Spleen (tissue), 11 donors: ENCODE results near the gene TRIAP1. TPM values are rescaled to one million over a fixed set of nuclear protein-coding genes. Genes with fewer than 3 reads are reported as not detected.

Source experiments
- DNase-seq: peaks from one replicate; pipeline ENCODE4 v3.0.0-alpha.2; 2020
- H3K27ac ChIP-seq, 8 donors: fragments of 200-600 bp; sonication (generic) in 7 of 8; 1 replicate in 4 of 8; 2 replicates in 4 of 8; pipeline versions ENCODE4 v1.5.0 to v1.8.0; 2016 to 2021; ENCODE audit warnings: inconsistent platforms in 4 of 8, mild to moderate bottlenecking in 4 of 8, moderate library complexity in 1 of 8
- H3K27me3 ChIP-seq, 7 donors: fragments of 200-600 bp; sonication (generic) in 6 of 7; replicated peaks in 1 of 7; 1 replicate in 4 of 7; 2 replicates in 3 of 7; pipeline versions ENCODE4 v1.5.0 to v1.8.0; 2016 to 2021; ENCODE audit warnings: inconsistent platforms in 3 of 7, mild to moderate bottlenecking in 1 of 7
- H3K36me3 ChIP-seq, 6 donors: fragments of 200-600 bp; sonication (generic) in 5 of 6; 1 replicate in 4 of 6; 2 replicates in 2 of 6; pipeline versions ENCODE4 v1.5.0 to v1.8.0; 2016 to 2021; ENCODE audit warnings: inconsistent platforms in 2 of 6
- H3K4me1 ChIP-seq, 6 donors: fragments of 200-600 bp; sonication (generic) in 5 of 6; 1 replicate in 3 of 6; 2 replicates in 3 of 6; pipeline versions ENCODE4 v1.5.0 to v1.8.0; 2016 to 2021; ENCODE audit warnings: inconsistent platforms in 3 of 6
- H3K4me3 ChIP-seq, 8 donors: fragments of 200-600 bp; sonication (generic) in 7 of 8; 1 replicate in 4 of 8; 2 replicates in 4 of 8; pipeline versions ENCODE4 v1.5.0 to v1.8.0; 2016 to 2021; ENCODE audit warnings: inconsistent platforms in 4 of 8, mild to moderate bottlenecking in 4 of 8, moderate library complexity in 2 of 8
- H3K9me3 ChIP-seq, 8 donors: fragments of 200-600 bp; sonication (generic) in 7 of 8; 1 replicate in 4 of 8; 2 replicates in 4 of 8; pipeline versions ENCODE4 v1.5.0 to v1.8.0; 2016 to 2021; ENCODE audit warnings: inconsistent platforms in 4 of 8
- POLR2A ChIP-seq, 3 donors: fragments of 450-650 bp; IDR thresholded peaks; one replicate each; pipeline ENCODE4 v1.5.1; 2017; ENCODE audit warnings: antibody characterized with exemption in 3 of 3, mild to moderate bottlenecking in 1 of 3
- POLR2AphosphoS5 ChIP-seq, 3 donors: sonication (generic); formaldehyde crosslinking; IDR thresholded peaks; one replicate each; pipeline ENCODE4 v1.5.1; 2017; ENCODE audit warnings: antibody characterized with exemption in 3 of 3
- WGBS, 5 donors: extraction: QIAGEN DNeasy Blood & Tissue Kit in 3 of 5; methylation state at CpG; one replicate each; pipeline versions ENCODE4 v1.1.5 to v1.1.7; 2013 to 2018; 5-methylcytosine and 5-hydroxymethylcytosine counted together
- intact Hi-C: fragments of 100-400 bp; cut with DNase I; formaldehyde crosslinking; loops from one replicate; pipeline ENCODE4 v1.15.0; 2023; ENCODE audit warnings: low total_unique reads
- polyA plus RNA-seq, 3 donors: library from polyadenylated mRNA; stranded (reverse); fragments of 200-250 nt; gene quantifications; one replicate each; pipeline ENCODE4 v1.2.1, GENCODE V29; 2013
- total RNA-seq, 7 donors: library from RNA; depleted of rRNA in 3 of 7; stranded (reverse); fragments of >200 nt in 3 of 7; fragmentation: NEBNext Ultra II Directional in 4 of 7; extraction: Animal tissue kit (Norgen Biotek cat#: 25700) in 4 of 7; gene quantifications; one replicate each; pipeline versions ENCODE4 v1.1.0 to v1.2.1, GENCODE V29; 2016 to 2021
- TF ChIP-seq, protein P1 (sequence below), 11 experiments: fragments of 200-600 bp in 7 of 11; fragments of 450-650 bp in 4 of 11; sonication (generic) in 4 of 11; IDR thresholded peaks in 8 of 11; conservative IDR thresholded peaks in 3 of 11; 1 replicate in 7 of 11; 2 replicates in 4 of 11; pipeline versions ENCODE4 v1.4.0 to v1.8.0; 2016 to 2021; ENCODE audit warnings: antibody characterized with exemption in 11 of 11, inconsistent platforms in 4 of 11, mild to moderate bottlenecking in 1 of 11
- donor health status: healthy with polysubstance abuse.
- donor health status: DM: no; HTN: no; CAD: no; lungs with moderate emphysema.
- donor health status: DM: no; HTN: no; CAD: no.
- donor health status: Bipolar disorder and iron deficiency.
- donor health status: healthy.
- donor health status: DM: no; HTN: no; CAD: no.
- donor health status: DM: yes; HTN: yes; CAD: no.

Gene TRIAP1
- total and polyA plus RNA-seq, 10 donors, result 10.2 to 35.9 (median 14.9) TPM

DNA sequence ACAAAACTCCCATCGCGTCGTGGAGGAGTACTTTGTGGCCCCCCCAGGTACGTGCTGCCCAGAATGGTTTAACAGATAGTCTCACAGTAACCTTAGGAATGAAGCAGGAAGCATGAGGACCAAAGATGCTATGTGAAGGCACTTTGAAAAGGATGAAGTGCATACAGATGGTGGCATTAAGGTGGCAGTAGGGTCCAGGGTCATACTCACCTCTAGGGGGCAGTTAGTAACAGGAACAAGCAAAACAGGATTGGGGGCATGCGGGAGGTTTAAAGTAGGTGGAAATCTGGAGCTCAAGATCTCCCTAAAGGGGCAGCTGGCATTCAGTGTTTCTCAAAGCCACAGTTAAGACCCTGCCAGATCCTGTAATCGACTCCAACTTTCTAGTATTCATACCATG is 10.9 kb upstream of the TRIAP1 start:
- H3K4me3 ChIP-seq, result no peak overlapping the region
- no peaks in the 10 kb centered on the region for H3K27me3 ChIP-seq
- no peak overlapping the region for H3K27ac ChIP-seq
- TF ChIP-seq POLR2A (IDR thresholded peaks at IDR 0.05) (no peak), POLR2AphosphoS5 (IDR thresholded peaks at IDR 0.05) (peak in 1 of 3 donors; percentile 45)
- TF ChIP-seq, protein P1, sequence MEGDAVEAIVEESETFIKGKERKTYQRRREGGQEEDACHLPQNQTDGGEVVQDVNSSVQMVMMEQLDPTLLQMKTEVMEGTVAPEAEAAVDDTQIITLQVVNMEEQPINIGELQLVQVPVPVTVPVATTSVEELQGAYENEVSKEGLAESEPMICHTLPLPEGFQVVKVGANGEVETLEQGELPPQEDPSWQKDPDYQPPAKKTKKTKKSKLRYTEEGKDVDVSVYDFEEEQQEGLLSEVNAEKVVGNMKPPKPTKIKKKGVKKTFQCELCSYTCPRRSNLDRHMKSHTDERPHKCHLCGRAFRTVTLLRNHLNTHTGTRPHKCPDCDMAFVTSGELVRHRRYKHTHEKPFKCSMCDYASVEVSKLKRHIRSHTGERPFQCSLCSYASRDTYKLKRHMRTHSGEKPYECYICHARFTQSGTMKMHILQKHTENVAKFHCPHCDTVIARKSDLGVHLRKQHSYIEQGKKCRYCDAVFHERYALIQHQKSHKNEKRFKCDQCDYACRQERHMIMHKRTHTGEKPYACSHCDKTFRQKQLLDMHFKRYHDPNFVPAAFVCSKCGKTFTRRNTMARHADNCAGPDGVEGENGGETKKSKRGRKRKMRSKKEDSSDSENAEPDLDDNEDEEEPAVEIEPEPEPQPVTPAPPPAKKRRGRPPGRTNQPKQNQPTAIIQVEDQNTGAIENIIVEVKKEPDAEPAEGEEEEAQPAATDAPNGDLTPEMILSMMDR (IDR thresholded peaks at IDR 0.05 in 8 of 11, conservative IDR thresholded peaks at IDR 0.05 in 3 of 11), result peak in 1 of 11 experiments; percentile 34
- H3K9me3 ChIP-seq, result no peaks in the 10 kb centered on the region
- peaks cover 0 to 98% (median 74%) of the 10 kb centered on the region in 6 donors for H3K36me3 ChIP-seq
- H3K4me1 ChIP-seq, result peaks cover 0 to 13% (median 0%) of the 10 kb centered on the region in 6 donors
- intact Hi-C loops, result no loop called here
- WGBS, 5 donors, result 85 to 96% (median 90%) methylated on average over 6 of the region's 6 CpGs
- DNase-seq, result no peak

DNA sequence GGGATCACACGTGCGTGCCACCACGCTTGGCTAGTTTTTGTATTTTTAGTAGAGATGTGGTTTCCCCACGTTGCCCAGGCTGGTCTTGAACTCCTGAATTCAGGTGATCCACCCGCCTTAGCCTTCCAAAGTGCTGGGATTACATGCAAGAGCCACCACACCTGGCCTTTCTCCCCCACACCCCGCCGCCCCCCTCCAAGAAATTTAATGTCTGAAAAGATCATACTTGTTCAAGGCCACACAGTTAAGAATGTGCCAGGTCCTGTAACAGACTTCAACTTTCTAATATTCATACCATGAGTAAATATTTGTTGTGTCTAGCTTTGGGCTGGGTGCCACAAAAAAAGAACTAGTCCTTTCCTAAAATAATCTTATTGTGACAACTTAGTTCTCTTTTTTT is 9.1 kb upstream of the TRIAP1 start:
- intact Hi-C loops, result no loop called here
- DNase-seq, result no peak
- 82 to 89% (median 86%) methylated on average over 7 of the region's 7 CpGs for WGBS, 5 donors

DNA sequence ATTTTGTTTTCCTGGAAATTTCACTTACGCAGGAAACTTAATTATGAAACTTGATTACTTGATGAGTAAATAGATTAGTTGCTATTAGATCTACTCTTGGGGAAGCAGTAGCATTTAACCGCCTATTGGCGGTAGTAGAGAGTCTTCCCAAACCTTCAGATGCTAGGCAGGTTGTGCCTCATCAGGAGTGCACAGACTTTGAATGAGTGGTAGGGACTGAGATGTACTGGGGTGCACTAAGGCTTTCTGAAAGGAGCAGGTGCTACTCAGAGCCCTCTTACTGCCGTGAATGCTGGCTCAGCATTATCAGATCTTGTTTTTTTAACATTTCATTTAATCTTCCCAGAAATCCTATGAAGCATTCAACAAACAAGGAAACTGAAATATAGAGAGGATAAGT is 7.8 kb upstream of the TRIAP1 start:
- Histone ChIP-seq H3K9me3 (no peaks in the 10 kb centered on the region), H3K27me3 (no peaks in the 10 kb centered on the region), H3K4me3 (no peak overlapping the region), H3K4me1 (peaks cover 0 to 26% (median 6%) of the 10 kb centered on the region in 6 donors), H3K36me3 (peaks cover 0 to 93% (median 50%) of the 10 kb centered on the region in 6 donors), H3K27ac (no peak overlapping the region)
- TF ChIP-seq, protein P1 (IDR thresholded peaks at IDR 0.05 in 8 of 11, conservative IDR thresholded peaks at IDR 0.05 in 3 of 11), result peak in 10 of 11 experiments; percentile 14 to 70 (median 53)
- TF ChIP-seq POLR2A (IDR thresholded peaks at IDR 0.05), result no peak
- TF ChIP-seq POLR2AphosphoS5 (IDR thresholded peaks at IDR 0.05), result peak in 1 of 3 donors; percentile 7
- 63 to 79% (median 69%) methylated on average over 4 of the region's 4 CpGs for WGBS, 5 donors
- DNase-seq, result no peak
- intact Hi-C loops, result no loop called here

More for the DNA sequence above, 9.1 kb upstream of the TRIAP1 start:
- H3K27ac ChIP-seq, result no peak overlapping the region
- no peak for TF ChIP-seq POLR2A (IDR thresholded peaks at IDR 0.05)
- TF ChIP-seq, protein P1 (IDR thresholded peaks at IDR 0.05 in 8 of 11, conservative IDR thresholded peaks at IDR 0.05 in 3 of 11), result no peak
- TF ChIP-seq POLR2AphosphoS5 (IDR thresholded peaks at IDR 0.05), result no peak
- H3K4me3 ChIP-seq, result no peak overlapping the region
- peaks cover 0 to 95% (median 63%) of the 10 kb centered on the region in 6 donors for H3K36me3 ChIP-seq
- H3K9me3 ChIP-seq, result no peaks in the 10 kb centered on the region
- H3K27me3 ChIP-seq, result no peaks in the 10 kb centered on the region
- peaks cover 0 to 16% (median 0%) of the 10 kb centered on the region in 6 donors for H3K4me1 ChIP-seq

DNA sequence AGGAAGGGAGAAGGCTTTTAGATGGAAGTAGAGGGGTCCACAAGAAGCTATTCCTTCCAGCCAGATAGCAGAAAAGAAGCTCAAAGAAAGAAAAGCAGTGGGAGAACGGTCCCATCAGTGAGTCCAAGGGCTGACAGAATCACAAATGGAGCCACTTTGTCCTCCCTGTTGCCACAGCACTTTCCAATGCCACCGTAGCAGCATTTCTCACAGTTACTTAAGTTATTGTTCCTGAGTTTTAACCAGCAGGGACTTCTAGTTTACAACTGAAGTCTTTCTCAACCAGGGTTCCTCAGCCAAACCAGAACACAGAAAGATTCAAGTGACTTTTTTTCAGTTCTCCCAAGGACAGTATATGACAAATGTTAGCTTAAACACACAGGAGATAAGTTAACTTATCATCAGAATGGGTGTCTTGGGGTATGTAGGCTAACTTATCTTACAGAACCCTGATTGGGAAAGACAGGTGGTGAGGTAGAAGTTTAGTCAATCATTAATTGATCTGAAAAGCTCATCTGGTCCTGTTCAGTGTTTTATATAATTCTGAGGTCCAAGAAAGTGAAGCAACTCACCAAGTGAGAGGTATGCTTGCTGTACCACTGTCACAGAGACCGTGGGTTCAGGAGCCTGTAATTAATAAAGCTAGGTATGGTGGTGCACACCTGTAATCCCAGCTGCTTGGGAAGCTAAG is 7.0 kb upstream of the TRIAP1 start:
- H3K27me3 ChIP-seq, result no peaks in the 10 kb centered on the region
- WGBS, 5 donors, result 87 to 100% (median 91%) methylated on average over 3 of the region's 3 CpGs
- H3K27ac ChIP-seq, result no peak overlapping the region
- H3K4me3 ChIP-seq, result no peak overlapping the region
- H3K36me3 ChIP-seq, result peaks cover 0 to 91% (median 42%) of the 10 kb centered on the region in 6 donors
- intact Hi-C loops, result no loop called here
- peaks cover 0 to 33% (median 11%) of the 10 kb centered on the region in 6 donors for H3K4me1 ChIP-seq
- no peaks in the 10 kb centered on the region for H3K9me3 ChIP-seq
- TF ChIP-seq POLR2AphosphoS5 (IDR thresholded peaks at IDR 0.05), result no peak
- TF ChIP-seq POLR2A (IDR thresholded peaks at IDR 0.05), result no peak
- TF ChIP-seq, protein P1 (IDR thresholded peaks at IDR 0.05 in 8 of 11, conservative IDR thresholded peaks at IDR 0.05 in 3 of 11), result no peak
- DNase-seq, result no peak
